Mononuclear cell (primary cell): Measurements from ENCODE around the gene PCSK9. TPM values are rescaled to one million over a fixed set of nuclear protein-coding genes. Genes with fewer than 3 reads are reported as not detected.

Source experiments
- H3K27me3 ChIP-seq: 2 replicates; pipeline ENCODE4 v1.6.0; 2011; ENCODE audit warnings: low read length, control low read depth; ENCODE audit not compliant: insufficient read depth
- H3K4me1 ChIP-seq: 2 replicates; pipeline ENCODE4 v1.5.1; 2011; ENCODE audit warnings: mild to moderate bottlenecking, low read length, control low read depth; ENCODE audit not compliant: insufficient read depth
- H3K4me3 ChIP-seq: 2 replicates; pipeline ENCODE4 v1.5.1; 2011; ENCODE audit warnings: mild to moderate bottlenecking, low read length, moderate library complexity
- H3K9me3 ChIP-seq: 2 replicates; pipeline ENCODE4 v1.5.1; 2011; ENCODE audit warnings: low read depth, mild to moderate bottlenecking, control low read depth, low read length
- total RNA-seq: library from RNA; depleted of rRNA; stranded (reverse); fragments of >200 nt; gene quantifications from one replicate; pipeline ENCODE4 v1.2.3, GENCODE V29; 2012

PCSK9 gene
- not detected for total RNA-seq

GRCh38 chr1:55039342-55040082 is at the start of gene PCSK9:
Gene PCSK9, plus strand, starts transcription at chr1:55039548. Its CDS starts 290 bp downstream, at chr1:55039838.
- H3K4me1 ChIP-seq: peaks cover 7% of the 10 kb centered on the region
- peaks cover 37% of the 10 kb centered on the region for H3K27me3 ChIP-seq
- H3K9me3 ChIP-seq: no peaks in the 10 kb centered on the region
- no peak within 1 kb of the TSS for H3K4me3 ChIP-seq

- Histone ChIP-seq H3K9me3 (no peaks in the 10 kb centered on the region), H3K4me3 (no peak overlapping the region), H3K4me1 (no peaks in the 10 kb centered on the region), H3K27me3 (no peaks in the 10 kb centered on the region)
These were observed 49.2 kb upstream of the PCSK9 start for GRCh38 chr1:54989968-54990810.

- peaks cover 3% of the 10 kb centered on the region for H3K4me1 ChIP-seq
- no peak overlapping the region for H3K4me3 ChIP-seq
- no peaks in the 10 kb centered on the region for H3K9me3 ChIP-seq
- no peaks in the 10 kb centered on the region for H3K27me3 ChIP-seq
These were observed 48.4 kb upstream of the PCSK9 start for GRCh38 chr1:54990916-54991315.

GRCh38 chr1:54991939-54992338 is 47.4 kb upstream of the PCSK9 start:
- Histone ChIP-seq H3K9me3 (no peaks in the 10 kb centered on the region), H3K27me3 (peaks cover 4% of the 10 kb centered on the region), H3K4me3 (no peak overlapping the region), H3K4me1 (peaks cover 13% of the 10 kb centered on the region)

- Histone ChIP-seq H3K4me1 (peaks cover 16% of the 10 kb centered on the region), H3K9me3 (no peaks in the 10 kb centered on the region), H3K4me3 (no peak overlapping the region), H3K27me3 (peaks cover 15% of the 10 kb centered on the region)
These were observed 46.2 kb upstream of the PCSK9 start for GRCh38 chr1:54993140-54993539.

- Histone ChIP-seq H3K27me3 (peaks cover 19% of the 10 kb centered on the region), H3K4me1 (peaks cover 16% of the 10 kb centered on the region), H3K9me3 (no peaks in the 10 kb centered on the region), H3K4me3 (no peak overlapping the region)
These were observed 44.9 kb upstream of the PCSK9 start for GRCh38 chr1:54994355-54994990.

GRCh38 chr1:54995013-54995760 is 44.2 kb upstream of the PCSK9 start:
- Histone ChIP-seq H3K4me3 (no peak overlapping the region), H3K9me3 (no peaks in the 10 kb centered on the region), H3K27me3 (peaks cover 19% of the 10 kb centered on the region), H3K4me1 (peaks cover 16% of the 10 kb centered on the region)

- Histone ChIP-seq H3K9me3 (no peaks in the 10 kb centered on the region), H3K4me1 (peaks cover 16% of the 10 kb centered on the region), H3K4me3 (no peak overlapping the region), H3K27me3 (peaks cover 19% of the 10 kb centered on the region)
These were observed 43.5 kb upstream of the PCSK9 start for GRCh38 chr1:54995835-54996234.

- Histone ChIP-seq H3K9me3 (no peaks in the 10 kb centered on the region), H3K4me1 (peaks cover 16% of the 10 kb centered on the region)
These were observed 42.9 kb upstream of the PCSK9 start for GRCh38 chr1:54996359-54996868.

GRCh38 chr1:54996869-54997710 is 42.3 kb upstream of the PCSK9 start:
- Histone ChIP-seq H3K27me3 (peaks cover 19% of the 10 kb centered on the region), H3K4me3 (no peak overlapping the region), H3K4me1 (peaks cover 16% of the 10 kb centered on the region), H3K9me3 (no peaks in the 10 kb centered on the region)

More at GRCh38 chr1:54996359-54996868, 42.9 kb upstream of the PCSK9 start:
- H3K4me3 ChIP-seq: no peak overlapping the region
- H3K27me3 ChIP-seq: peaks cover 19% of the 10 kb centered on the region

- Histone ChIP-seq H3K4me3 (no peak overlapping the region), H3K27me3 (peaks cover 19% of the 10 kb centered on the region), H3K4me1 (peaks cover 16% of the 10 kb centered on the region), H3K9me3 (no peaks in the 10 kb centered on the region)
These were observed 41.7 kb upstream of the PCSK9 start for GRCh38 chr1:54997711-54997986.

GRCh38 chr1:54998100-54998499 is 41.2 kb upstream of the PCSK9 start:
- Histone ChIP-seq H3K9me3 (no peaks in the 10 kb centered on the region), H3K4me3 (no peak overlapping the region), H3K4me1 (peaks cover 16% of the 10 kb centered on the region), H3K27me3 (peaks cover 19% of the 10 kb centered on the region)

GRCh38 chr1:54998677-54999076 is 40.7 kb upstream of the PCSK9 start, which contains the start of gene BSND:
Gene BSND, plus strand, starts transcription at chr1:54998933. Its CDS starts 254 bp downstream, at chr1:54999187.
- H3K9me3 ChIP-seq: no peaks in the 10 kb centered on the region
- no peak within 1 kb of the TSS for H3K4me3 ChIP-seq
- peaks cover 16% of the 10 kb centered on the region for H3K4me1 ChIP-seq
- H3K27me3 ChIP-seq: peaks cover 19% of the 10 kb centered on the region
